Measurements from ENCODE around the gene RPS6KA3.

The RPS6KA3 gene

DNA sequence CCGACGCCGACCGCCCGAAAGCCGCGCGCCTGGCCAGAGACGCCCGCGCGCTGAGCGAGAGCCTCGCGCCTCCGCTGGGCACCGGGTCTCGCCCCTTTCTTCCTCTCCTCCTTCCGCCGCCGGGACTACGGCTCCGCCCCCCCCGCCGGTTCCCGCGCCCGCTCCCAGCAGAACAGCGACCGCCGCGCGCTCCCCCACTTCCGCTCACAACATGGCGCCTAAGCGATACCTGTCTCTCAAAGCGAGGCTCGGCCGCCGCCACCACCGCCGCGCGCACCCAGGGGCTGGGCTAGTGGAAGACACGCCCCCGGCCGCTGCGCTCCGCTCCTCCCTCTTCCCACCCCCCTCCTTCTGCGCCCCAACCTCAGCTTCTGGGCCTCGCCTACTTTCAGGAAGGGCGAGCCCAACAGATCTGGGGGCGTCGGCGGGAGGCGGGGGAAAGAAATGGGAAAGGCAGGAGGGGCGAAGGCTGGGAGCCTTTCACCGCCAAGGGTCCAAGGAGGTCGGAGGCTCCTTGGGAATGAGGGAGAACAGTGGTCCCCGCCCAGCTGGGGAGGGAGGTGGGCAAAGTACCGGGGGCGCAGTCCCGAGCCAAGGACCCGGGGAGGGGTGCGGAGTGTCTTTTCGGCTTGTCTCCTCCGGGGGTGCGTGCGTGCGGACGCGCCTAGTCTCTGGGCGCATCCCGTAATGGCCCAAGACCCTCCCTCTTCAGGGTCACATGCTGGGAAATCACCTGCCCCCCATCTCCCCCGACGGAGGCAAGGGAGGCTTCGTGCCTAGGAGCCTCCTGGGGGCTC lies at the start of gene RPS6KA3:
Gene RPS6KA3 (minus strand): TSS at position 100 of the 797 bp plus-strand sequence. CDS start 277 bp downstream, outside the sequence.
- no peak for TF ChIP-seq CTCF (IDR thresholded peaks at IDR 0.05; ENCODE audit: extremely low read depth, missing control alignments)

DNA sequence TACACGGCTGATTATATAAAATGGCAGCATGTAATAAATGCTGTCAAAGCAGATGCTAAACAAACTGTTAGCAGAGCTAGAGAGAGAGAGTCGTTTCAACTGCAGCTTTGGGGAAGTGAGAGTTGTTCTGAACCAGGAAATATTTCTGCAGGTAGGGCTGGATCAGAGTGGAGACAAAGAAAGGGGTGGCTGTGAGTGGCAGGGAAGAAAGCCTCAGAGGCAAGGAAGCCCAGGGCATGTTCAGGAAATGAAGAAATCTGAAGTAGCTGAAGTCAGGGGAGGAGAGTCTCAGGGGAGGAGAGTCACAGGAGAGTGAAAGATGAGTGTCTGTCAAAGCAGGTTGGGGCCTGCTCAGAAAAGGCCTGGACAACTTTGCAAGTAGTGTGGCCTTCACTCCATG lies 48.4 kb upstream of the RPS6KA3 start:
- peak; percentile 4 for DNase-seq (ENCODE audit: low spot score)
- no peak for TF ChIP-seq CTCF (IDR thresholded peaks at IDR 0.05; ENCODE audit: extremely low read depth, missing control alignments)

More for the DNA sequence above, at the start of gene RPS6KA3:
- DNase-seq (ENCODE audit: low spot score) = peak; percentile 90

GRCh38 chrX:20313899-20314298 lies 47.2 kb upstream of the RPS6KA3 start:
- TF ChIP-seq CTCF (IDR thresholded peaks at IDR 0.05; ENCODE audit: extremely low read depth, missing control alignments) = no peak
- DNase-seq (ENCODE audit: low spot score) = no peak

GRCh38 chrX:20312018-20312417 lies 45.3 kb upstream of the RPS6KA3 start:
- TF ChIP-seq CTCF (IDR thresholded peaks at IDR 0.05; ENCODE audit: extremely low read depth, missing control alignments) = no peak
- no peak for DNase-seq (ENCODE audit: low spot score)

- no peak for TF ChIP-seq CTCF (IDR thresholded peaks at IDR 0.05; ENCODE audit: extremely low read depth, missing control alignments)
- peak; percentile 2 for DNase-seq (ENCODE audit: low spot score)
Observed at GRCh38 chrX:20311505-20311904, 44.8 kb upstream of the RPS6KA3 start.

- no peak for DNase-seq (ENCODE audit: low spot score)
- TF ChIP-seq CTCF (IDR thresholded peaks at IDR 0.05; ENCODE audit: extremely low read depth, missing control alignments) = no peak
Observed at GRCh38 chrX:20309806-20310205, 43.1 kb upstream of the RPS6KA3 start.

DNA sequence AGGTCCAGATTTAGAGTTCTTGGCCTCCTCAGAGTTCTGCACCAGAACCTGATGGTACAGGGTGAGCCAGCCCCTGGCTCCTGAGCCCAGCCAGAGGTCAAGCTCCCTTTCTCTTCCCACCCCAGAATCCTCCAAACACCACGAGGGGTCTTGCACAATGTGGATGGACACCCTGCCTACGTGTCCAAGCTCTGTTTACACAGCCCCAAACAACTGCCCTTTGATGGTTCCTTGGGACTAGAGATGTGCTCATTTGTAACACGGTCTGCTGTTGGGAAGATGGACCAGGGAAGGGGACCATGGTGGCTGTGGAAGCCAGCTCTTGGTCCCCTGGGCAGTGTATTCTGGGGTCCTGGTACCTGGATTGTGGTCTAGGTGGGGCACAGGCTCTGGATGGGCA lies 40.0 kb upstream of the RPS6KA3 start:
- TF ChIP-seq CTCF (IDR thresholded peaks at IDR 0.05; ENCODE audit: extremely low read depth, missing control alignments) = no peak
- DNase-seq (ENCODE audit: low spot score) = no peak
